ENCODE measurements around the gene RAPGEF2. TPM values are rescaled to one million over a fixed set of nuclear protein-coding genes. Genes with fewer than 3 reads are reported as not detected.
A peak's percentile ranks its signal among the peaks of the same experiment; 100 is the strongest.

The RAPGEF2 gene
- total RNA-seq, 1 experiment from 2014 or later = 21.2 TPM

DNA sequence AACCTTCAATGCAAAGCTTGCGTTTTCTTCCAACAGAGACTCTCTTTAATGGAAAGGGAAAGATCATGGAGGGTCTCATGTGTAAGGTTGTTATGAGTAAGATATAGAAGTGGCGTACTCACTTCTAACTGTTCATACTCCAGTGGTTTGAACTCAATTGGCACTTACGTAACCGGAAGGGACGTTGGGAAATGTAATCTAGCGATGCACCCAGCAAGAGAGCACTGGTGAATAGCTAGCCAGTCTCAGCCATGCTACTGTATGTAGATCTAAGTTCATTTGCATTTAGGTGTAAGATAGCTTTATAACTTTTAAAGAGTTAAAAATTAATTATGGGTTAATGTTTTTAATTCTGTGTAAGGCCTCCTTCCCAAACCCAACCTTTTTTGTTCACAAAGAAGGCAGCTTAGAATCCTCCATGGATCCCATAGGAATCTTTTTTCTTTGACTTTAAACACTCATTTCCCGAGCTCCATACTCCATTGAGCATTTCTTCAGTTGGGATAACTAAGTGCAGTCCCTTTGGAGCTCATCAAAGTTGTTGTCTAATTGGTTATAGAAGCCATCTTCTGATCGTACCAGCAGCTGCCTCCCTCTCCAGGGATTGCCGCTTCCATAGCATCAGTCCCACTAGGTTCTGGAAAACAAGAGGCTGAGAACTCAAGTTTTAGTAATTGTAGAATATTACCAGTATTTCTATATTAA lies 191.1 kb downstream of the RAPGEF2 start:
- Histone ChIP-seq H3K4me1 (ENCODE audit: insufficient read depth, low read length) (peaks cover 74% of the 10 kb centered on the region), H3K9ac (ENCODE audit: low read length) (no peak overlapping the region), H3K27ac (ENCODE audit: low read length) (peak overlapping the region; percentile 19; the same call in 1 of the 2 replicates), H3K4me2 (ENCODE audit: low read length) (no peak overlapping the region), H3K79me2 (ENCODE audit: low read length) (0 out of 2 replicates have a peak, but pooled peaks cover 3% of the 10 kb centered on the region), H3K4me3 (ENCODE audit: low read length) (no peak overlapping the region), H2AFZ (ENCODE audit: low read length) (no peak overlapping the region), H3F3A (ENCODE audit: low read length, unreplicated experiment) (no peaks in the 10 kb centered on the region), H3K27me3 (ENCODE audit: low read length) (no peaks in the 10 kb centered on the region), H3K9me3 (ENCODE audit: low read length) (no peaks in the 10 kb centered on the region), H3K9me2 (replicated peaks; ENCODE audit: low read length) (no peaks in the 10 kb centered on the region), H4K20me1 (ENCODE audit: low read length) (no peaks in the 10 kb centered on the region), H3K36me3 (ENCODE audit: low read depth, low read length) (no peaks in the 10 kb centered on the region)
- CTCF ChIA-PET = no interaction called here
- intact Hi-C loops (cut with micrococcal nuclease) = loop anchor here (10.0 kb wide), 1 partner anchor 49 kb away; no protein-coding TSS in a partner anchor
- no peak for ATAC-seq
- POLR2A ChIA-PET (ENCODE audit: unreplicated experiment) = no interaction called here
- TF ChIP-seq, protein P1, sequence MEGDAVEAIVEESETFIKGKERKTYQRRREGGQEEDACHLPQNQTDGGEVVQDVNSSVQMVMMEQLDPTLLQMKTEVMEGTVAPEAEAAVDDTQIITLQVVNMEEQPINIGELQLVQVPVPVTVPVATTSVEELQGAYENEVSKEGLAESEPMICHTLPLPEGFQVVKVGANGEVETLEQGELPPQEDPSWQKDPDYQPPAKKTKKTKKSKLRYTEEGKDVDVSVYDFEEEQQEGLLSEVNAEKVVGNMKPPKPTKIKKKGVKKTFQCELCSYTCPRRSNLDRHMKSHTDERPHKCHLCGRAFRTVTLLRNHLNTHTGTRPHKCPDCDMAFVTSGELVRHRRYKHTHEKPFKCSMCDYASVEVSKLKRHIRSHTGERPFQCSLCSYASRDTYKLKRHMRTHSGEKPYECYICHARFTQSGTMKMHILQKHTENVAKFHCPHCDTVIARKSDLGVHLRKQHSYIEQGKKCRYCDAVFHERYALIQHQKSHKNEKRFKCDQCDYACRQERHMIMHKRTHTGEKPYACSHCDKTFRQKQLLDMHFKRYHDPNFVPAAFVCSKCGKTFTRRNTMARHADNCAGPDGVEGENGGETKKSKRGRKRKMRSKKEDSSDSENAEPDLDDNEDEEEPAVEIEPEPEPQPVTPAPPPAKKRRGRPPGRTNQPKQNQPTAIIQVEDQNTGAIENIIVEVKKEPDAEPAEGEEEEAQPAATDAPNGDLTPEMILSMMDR (conservative IDR thresholded peaks at IDR 0.05; ENCODE audit: low read depth, low read length) = no peak
- TF ChIP-seq EZH2 (IDR thresholded peaks at IDR 0.05; ENCODE audit: low read length, unreplicated experiment) (no peak), EZH2phosphoT487 (IDR thresholded peaks at IDR 0.05; ENCODE audit: borderline replicate concordance, low read length) (no peak)
- no TSS peak for BruUV-seq (replicated peaks)
- no peak for DNase-seq

DNA sequence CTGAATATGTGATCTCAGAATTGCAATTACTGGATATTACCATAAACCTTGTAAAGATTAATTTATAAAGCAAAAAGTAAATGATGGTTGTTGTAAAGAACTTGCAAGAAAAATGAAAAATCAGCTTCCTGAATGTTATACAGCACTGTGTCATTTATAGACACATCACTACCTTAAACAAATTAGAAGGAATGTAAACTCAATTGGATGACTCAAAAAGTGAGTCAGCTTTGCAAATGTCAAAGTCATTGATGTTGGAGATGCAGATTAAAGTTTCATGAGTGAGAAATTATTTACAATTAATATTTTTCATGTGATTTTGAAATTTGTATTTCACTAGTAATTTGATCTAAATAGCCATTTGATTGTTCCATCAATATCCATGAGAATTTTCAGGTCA lies 193.2 kb downstream of the RAPGEF2 start:
- DNase-seq (peak; percentile 79), ATAC-seq (peak; percentile 66)
- no peak overlapping the region for H2AFZ ChIP-seq (ENCODE audit: low read length)
- 0 out of 2 replicates have a peak, but pooled peaks cover 3% of the 10 kb centered on the region for H3K79me2 ChIP-seq (ENCODE audit: low read length)
- peak overlapping the region; percentile 94 for H3K27ac ChIP-seq (ENCODE audit: low read length)
- H3K9me2 ChIP-seq (replicated peaks; ENCODE audit: low read length) = no peaks in the 10 kb centered on the region
- no peak overlapping the region; the same call in 1 of the 2 replicates for H3K4me3 ChIP-seq (ENCODE audit: low read length)
- POLR2A ChIA-PET (ENCODE audit: unreplicated experiment) = no interaction called here
- TF ChIP-seq EZH2 (IDR thresholded peaks at IDR 0.05; ENCODE audit: low read length, unreplicated experiment) (no peak), EZH2phosphoT487 (IDR thresholded peaks at IDR 0.05; ENCODE audit: borderline replicate concordance, low read length) (no peak)
- TF ChIP-seq, protein P1 (conservative IDR thresholded peaks at IDR 0.05; ENCODE audit: low read depth, low read length) = no peak
- H3F3A ChIP-seq (ENCODE audit: low read length, unreplicated experiment) = no peaks in the 10 kb centered on the region
- no TSS peak for BruUV-seq (replicated peaks)
- H3K9me3 ChIP-seq (ENCODE audit: low read length) = no peaks in the 10 kb centered on the region
- H3K27me3 ChIP-seq (ENCODE audit: low read length) = no peaks in the 10 kb centered on the region
- intact Hi-C loops (cut with micrococcal nuclease) = loop anchor here (10.0 kb wide), 1 partner anchor 51 kb away; no protein-coding TSS in a partner anchor
- no peaks in the 10 kb centered on the region for H4K20me1 ChIP-seq (ENCODE audit: low read length)
- H3K9ac ChIP-seq (ENCODE audit: low read length) = peak overlapping the region; percentile 68
- CTCF ChIA-PET = no interaction called here
- H3K36me3 ChIP-seq (ENCODE audit: low read depth, low read length) = no peaks in the 10 kb centered on the region
- peaks cover 65% of the 10 kb centered on the region for H3K4me1 ChIP-seq (ENCODE audit: insufficient read depth, low read length)
- peak overlapping the region; percentile 65 for H3K4me2 ChIP-seq (ENCODE audit: low read length)

GRCh38 chr4:159297091-159297490 lies 194.2 kb downstream of the RAPGEF2 start:
- ATAC-seq = no peak
- H3K9me2 ChIP-seq (replicated peaks; ENCODE audit: low read length) = no peaks in the 10 kb centered on the region
- intact Hi-C loops (cut with micrococcal nuclease) = loop anchor here (10.0 kb wide), 1 partner anchor 52 kb away; no protein-coding TSS in a partner anchor
- TF ChIP-seq, protein P1 (conservative IDR thresholded peaks at IDR 0.05; ENCODE audit: low read depth, low read length) = peak; percentile 14; the same call in 1 of the 2 replicates
- TF ChIP-seq EZH2phosphoT487 (IDR thresholded peaks at IDR 0.05; ENCODE audit: borderline replicate concordance, low read length) = no peak
- H3K79me2 ChIP-seq (ENCODE audit: low read length) = 0 out of 2 replicates have a peak, but pooled peaks cover 3% of the 10 kb centered on the region
- no peak overlapping the region for H3K4me3 ChIP-seq (ENCODE audit: low read length)
- H3K9me3 ChIP-seq (ENCODE audit: low read length) = no peaks in the 10 kb centered on the region
- peak overlapping the region; percentile 35; the same call in 1 of the 2 replicates for H3K9ac ChIP-seq (ENCODE audit: low read length)
- no peaks in the 10 kb centered on the region for H4K20me1 ChIP-seq (ENCODE audit: low read length)
- ChIA-PET CTCF (no interaction called here), POLR2A (ENCODE audit: unreplicated experiment) (no interaction called here)
- no peaks in the 10 kb centered on the region for H3K36me3 ChIP-seq (ENCODE audit: low read depth, low read length)
- peak overlapping the region; percentile 94 for H3K27ac ChIP-seq (ENCODE audit: low read length)
- H3K4me2 ChIP-seq (ENCODE audit: low read length) = peak overlapping the region; percentile 65
- no peak for DNase-seq
- H3F3A ChIP-seq (ENCODE audit: low read length, unreplicated experiment) = no peaks in the 10 kb centered on the region
- BruUV-seq (replicated peaks) = no TSS peak
- no peak overlapping the region for H2AFZ ChIP-seq (ENCODE audit: low read length)
- H3K4me1 ChIP-seq (ENCODE audit: insufficient read depth, low read length) = peaks cover 56% of the 10 kb centered on the region
- H3K27me3 ChIP-seq (ENCODE audit: low read length) = no peaks in the 10 kb centered on the region
